Muscle of arm (tissue), 12 donors: ENCODE data around the gene EPS8. TPM values are rescaled to one million over a fixed set of nuclear protein-coding genes. Genes with fewer than 3 reads are reported as not detected.
"Not testable (repeated sequence)": the region's sequence is repeated elsewhere in the genome, so short reads cannot be mapped to it uniquely, and the experiment has no call there.

Experiments used
- DNase-seq: peaks from one replicate; pipeline ENCODE4 v3.0.0-alpha.2; 2013
- polyA plus RNA-seq, 12 donors: library from polyadenylated mRNA; unstranded; fragments of 120-200 nt; gene quantifications; one replicate each; pipeline ENCODE4 v1.2.1, GENCODE V29; 2013; ENCODE audit not compliant: insufficient read length in 12 of 12

Gene EPS8
- polyA plus RNA-seq, 12 donors: 29.9 to 60.6 (median 43.8) TPM; not detected in 1

- DNase-seq: no peak
Measured at GRCh38 chr12:15763328-15763727, 25.9 kb downstream of the EPS8 start.

GRCh38 chr12:15762162-15762561 is 27.0 kb downstream of the EPS8 start:
- not testable (repeated sequence) for DNase-seq

GRCh38 chr12:15757553-15758255 is 31.5 kb downstream of the EPS8 start:
- DNase-seq: no peak

GRCh38 chr12:15756822-15757221 is 32.4 kb downstream of the EPS8 start:
- DNase-seq: no peak

- DNase-seq: no peak
Measured at GRCh38 chr12:15754233-15754632, 35.0 kb downstream of the EPS8 start.

- no peak for DNase-seq
Measured at GRCh38 chr12:15752785-15753184, 36.4 kb downstream of the EPS8 start.

- no peak for DNase-seq
Measured at GRCh38 chr12:15751741-15752140, 37.4 kb downstream of the EPS8 start.

GRCh38 chr12:15749937-15750336 is 39.3 kb downstream of the EPS8 start:
- DNase-seq: no peak

GRCh38 chr12:15741870-15742269 is 47.3 kb downstream of the EPS8 start:
- not testable (repeated sequence) for DNase-seq

GRCh38 chr12:15741082-15741481 is 48.1 kb downstream of the EPS8 start:
- DNase-seq: no peak

- DNase-seq: not testable (repeated sequence)
Measured at GRCh38 chr12:15740389-15740788, 48.8 kb downstream of the EPS8 start.

GRCh38 chr12:15738438-15739015 is 50.7 kb downstream of the EPS8 start:
- no peak for DNase-seq

GRCh38 chr12:15735837-15736615 is 53.2 kb downstream of the EPS8 start:
- no peak for DNase-seq

- DNase-seq: no peak
Measured at GRCh38 chr12:15733136-15733535, 56.1 kb downstream of the EPS8 start.

- no peak for DNase-seq
Measured at GRCh38 chr12:15732341-15733061, 56.7 kb downstream of the EPS8 start.

- no peak for DNase-seq
Measured at GRCh38 chr12:15731940-15732339, 57.2 kb downstream of the EPS8 start.

- DNase-seq: no peak
Measured at GRCh38 chr12:15729097-15729496, 60.1 kb downstream of the EPS8 start.

GRCh38 chr12:15728118-15728598 is 61.0 kb downstream of the EPS8 start:
- DNase-seq: no peak

GRCh38 chr12:15726878-15727150 is 62.4 kb downstream of the EPS8 start:
- DNase-seq: no peak

GRCh38 chr12:15726027-15726877 is 62.9 kb downstream of the EPS8 start:
- no peak for DNase-seq

- no peak for DNase-seq
Measured at GRCh38 chr12:15722951-15723350, 66.2 kb downstream of the EPS8 start.
